ENCODE data around the gene GFAP.

DNA sequence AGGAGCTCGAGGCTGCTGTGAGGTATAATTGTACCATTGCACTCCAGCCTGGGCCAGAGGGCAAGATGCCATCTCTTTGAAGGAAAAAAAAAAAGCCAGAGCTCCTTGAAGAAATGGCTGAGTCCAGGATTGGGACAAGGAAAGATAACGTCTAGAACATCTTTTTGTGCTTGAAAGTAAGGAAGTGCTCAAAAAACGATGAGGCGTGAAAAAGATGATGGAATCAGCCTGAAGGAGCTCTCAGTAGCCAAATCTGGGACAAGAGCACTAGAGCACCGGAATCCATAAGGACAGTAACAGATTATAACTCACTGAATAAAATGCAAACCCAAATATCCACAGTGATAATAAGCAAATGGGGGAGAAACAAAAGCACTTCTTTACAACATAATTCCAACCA is 38.2 kb downstream of the GFAP start:
- TF ChIP-seq SUZ12 (IDR thresholded peaks at IDR 0.05; ENCODE audit: extremely low read depth, insufficient read depth, insufficient read length) (no peak), ZNF274 (IDR thresholded peaks at IDR 0.05; ENCODE audit: low read depth, low read length) (no peak), YY1 (IDR thresholded peaks at IDR 0.05; ENCODE audit: insufficient read depth, insufficient read length) (no peak)
